A549 (cell line): Measurements from ENCODE around the gene UBE4A. TPM values are rescaled to one million over a fixed set of nuclear protein-coding genes. Genes with fewer than 3 reads are reported as not detected.

Experiments
- ATAC-seq, 2 experiments: fragments of 200-7000 bp in 1 of 2; fragments of >200 bp in 1 of 2; cut with Nextera tagmentation in 1 of 2; cut with Tn5 transposase in 1 of 2; 3 replicates each; pipeline versions ENCODE4 v1.8.0 to v1.9.1; 2018 to 2020; ENCODE audit warnings: mild to moderate bottlenecking in 1 of 2, moderate library complexity in 1 of 2
- CTCF ChIA-PET: fragments of 300-600 bp; sonication (Branson Sonifier 250); formaldehyde crosslinking; extraction: SDS; loops from one replicate; lab custom pipeline; 2021; ENCODE audit warnings: antibody characterized with exemption, inconsistent platforms; lab: Yijun Ruan, JAX
- POLR2A ChIA-PET: fragments of 350-600 bp; formaldehyde crosslinking; extraction: SDS; loops from one replicate; lab custom pipeline; 2021; ENCODE audit warnings: antibody characterized with exemption, inconsistent platforms; lab: Yijun Ruan, JAX
- DNase-seq, 2 experiments: peaks; one replicate each; pipeline versions ENCODE4 v3.0.0 to v3.0.0-alpha.2; 2011 to 2016; ENCODE audit warnings: low read depth in 1 of 2, low spot score in 1 of 2
- FAIRE-seq: peaks from 2 replicates; lab custom pipeline; 2011; peaks lifted over from hg19 to GRCh38; lab: Jason Lieb, UNC
- H3K27ac ChIP-seq, 2 experiments: fragments of >200 bp; sonication (Bioruptor Twin); formaldehyde crosslinking; 3 replicates each; pipeline ENCODE4 v1.5.1; 2016 to 2017
- H3K4me1 ChIP-seq: fragments of >200 bp; sonication (Bioruptor Twin); formaldehyde crosslinking; 3 replicates; pipeline ENCODE4 v1.6.1; 2016
- H3K4me2 ChIP-seq: fragments of >200 bp; sonication (Bioruptor Twin); formaldehyde crosslinking; 3 replicates; pipeline ENCODE4 v1.6.1; 2016
- H3K4me3 ChIP-seq: fragments of >200 bp; sonication (Bioruptor Twin); formaldehyde crosslinking; 3 replicates; pipeline ENCODE4 v1.5.1; 2016
- H3K9me3 ChIP-seq: fragments of >200 bp; sonication (Bioruptor Twin); formaldehyde crosslinking; 3 replicates; pipeline ENCODE4 v1.6.1; 2016
- BCL3 ChIP-seq: fragments of >200 bp; sonication (Bioruptor Twin); formaldehyde crosslinking; IDR thresholded peaks from 3 replicates; pipeline ENCODE4 v1.6.1; 2016
- CBX8 ChIP-seq: fragments of 200-600 bp; sonication (generic); IDR thresholded peaks from 2 replicates; pipeline ENCODE4 v1.6.1; 2016
- CHD4 ChIP-seq: fragments of 200-600 bp; sonication (generic); IDR thresholded peaks from 2 replicates; pipeline ENCODE4 v1.6.1; 2016; ENCODE audit warnings: antibody characterized with exemption, mild to moderate bottlenecking, borderline replicate concordance
- EHF ChIP-seq: fragments of 250-450 bp; sonication (Bioruptor Pico); IDR thresholded peaks from 2 replicates; pipeline ENCODE4 v1.5.0; 2020; ENCODE audit warnings: mild to moderate bottlenecking
- EHMT2 ChIP-seq: fragments of 200-600 bp; sonication (generic); IDR thresholded peaks from 2 replicates; pipeline ENCODE4 v1.6.1; 2016; ENCODE audit warnings: antibody characterized with exemption, low read depth, mild to moderate bottlenecking, moderate library complexity
- EP300 ChIP-seq, 2 experiments: fragments of >200 bp; sonication (Bioruptor Twin); formaldehyde crosslinking; IDR thresholded peaks; 2 replicates in 1 of 2; 3 replicates in 1 of 2; pipeline ENCODE4 v1.6.1; 2016 to 2017
- ESRRA ChIP-seq: fragments of 150-350 bp; IDR thresholded peaks from 2 replicates; pipeline ENCODE4 v1.6.1; 2014; ENCODE audit warnings: mild to moderate bottlenecking, low read length, borderline replicate concordance
- FOSB ChIP-seq: fragments of 250-450 bp; sonication (Bioruptor Pico); IDR thresholded peaks from 2 replicates; pipeline ENCODE4 v1.5.0; 2020; ENCODE audit warnings: mild to moderate bottlenecking, moderate library complexity
- FOSL2 ChIP-seq, 2 experiments: fragments of 450-650 bp in 1 of 2; fragments of >200 bp in 1 of 2; sonication (Bioruptor Twin) in 1 of 2; formaldehyde crosslinking; IDR thresholded peaks; 2 replicates each; pipeline versions ENCODE4 v1.5.0 to v1.6.1; 2016 to 2020; ENCODE audit warnings: mild to moderate bottlenecking in 1 of 2, moderate library complexity in 1 of 2
- GATA3 ChIP-seq: IDR thresholded peaks from 2 replicates; pipeline ENCODE4 v1.6.1; 2012; ENCODE audit warnings: borderline replicate concordance
- HEYL ChIP-seq: fragments of 250-450 bp; sonication (Bioruptor Pico); IDR thresholded peaks from 2 replicates; pipeline ENCODE4 v1.8.0; 2021; ENCODE audit warnings: mild to moderate bottlenecking, moderate library complexity
- HMGXB4 ChIP-seq: fragments of 250-450 bp; sonication (Bioruptor Pico); IDR thresholded peaks from 2 replicates; pipeline ENCODE4 v1.5.0; 2021; ENCODE audit warnings: mild to moderate bottlenecking, moderate library complexity, borderline replicate concordance
- HOXB5 ChIP-seq: fragments of 250-450 bp; sonication (Bioruptor Pico); IDR thresholded peaks from 2 replicates; pipeline ENCODE4 v1.5.0; 2020; ENCODE audit warnings: mild to moderate bottlenecking, moderate library complexity
- JUNB ChIP-seq: fragments of >200 bp; sonication (Bioruptor Twin); formaldehyde crosslinking; IDR thresholded peaks from 2 replicates; pipeline ENCODE4 v1.6.1; 2016
- KDM1A ChIP-seq: fragments of 200-600 bp; sonication (generic); IDR thresholded peaks from 2 replicates; pipeline ENCODE4 v1.6.1; 2016; ENCODE audit warnings: low read depth, mild to moderate bottlenecking
- KDM5A ChIP-seq: fragments of 200-600 bp; sonication (generic); IDR thresholded peaks from 2 replicates; pipeline ENCODE4 v1.6.1; 2016; ENCODE audit warnings: antibody characterized with exemption, mild to moderate bottlenecking
- MAZ ChIP-seq: fragments of 150-350 bp; IDR thresholded peaks from 2 replicates; pipeline ENCODE4 v1.6.1; 2014; ENCODE audit warnings: antibody characterized with exemption, low read depth, low read length, borderline replicate concordance
- NR3C1 ChIP-seq: fragments of >200 bp; sonication (Bioruptor Twin); formaldehyde crosslinking; IDR thresholded peaks from 3 replicates; pipeline ENCODE4 v1.6.1; 2017
- POLR2A ChIP-seq: IDR thresholded peaks from 2 replicates; pipeline ENCODE4 v1.6.1; 2012; ENCODE audit warnings: mild to moderate bottlenecking, low read length
- RARB ChIP-seq: fragments of 250-450 bp; sonication (Bioruptor Pico); IDR thresholded peaks from 2 replicates; pipeline ENCODE4 v1.8.0; 2021; ENCODE audit warnings: mild to moderate bottlenecking, moderate library complexity
- RCOR1 ChIP-seq: fragments of 150-350 bp; IDR thresholded peaks from 2 replicates; pipeline ENCODE4 v1.6.1; 2014; ENCODE audit warnings: antibody characterized with exemption, low read length, low read depth
- RNF2 ChIP-seq: fragments of 200-600 bp; sonication (generic); IDR thresholded peaks from 2 replicates; pipeline ENCODE4 v1.6.1; 2016; ENCODE audit warnings: low read depth, mild to moderate bottlenecking, antibody characterized with exemption, moderate library complexity, borderline replicate concordance
- WGBS: methylation state at CpG from one replicate; pipeline ENCODE4 v1.1.6; 2017; ENCODE audit errors: missing lambda C conversion rate; 5-methylcytosine and 5-hydroxymethylcytosine counted together
- polyA plus RNA-seq, 4 experiments: library from polyadenylated mRNA; depleted of rRNA in 3 of 4; stranded (reverse); fragments of >200 nt; fragmentation: RNase III in 1 of 4; extraction: RNeasy Plus Mini Kit Qiagen cat#74134 plus additional on column Dnase treatment in 1 of 4; gene quantifications; 2 replicates in 3 of 4; 3 replicates in 1 of 4; pipeline ENCODE4 v1.2.3, GENCODE V29; 2011 to 2017

Gene UBE4A
- polyA plus RNA-seq, 2 of the 4 experiments (the other 2 are of a cell fraction) = 11.4 to 18.9 TPM

GRCh38 chr11:118321386-118322082 is 37.9 kb upstream of the UBE4A start:
- no peaks in the 10 kb centered on the region for H3K9me3 ChIP-seq
- 58% methylated on average over 5 of the region's 5 CpGs for WGBS
- FAIRE-seq = no peak
- ChIA-PET POLR2A (no interaction called here), CTCF (no interaction called here)
- H3K4me2 ChIP-seq = no peak overlapping the region
- DNase-seq = no peak
- no peaks in the 10 kb centered on the region for H3K4me1 ChIP-seq
- ATAC-seq = no peak
- H3K27ac ChIP-seq = no peak overlapping the region
- no peak overlapping the region for H3K4me3 ChIP-seq
- TF ChIP-seq BCL3 = no peak
- TF ChIP-seq EHMT2 = no peak
- no peak for TF ChIP-seq RNF2
- no peak for TF ChIP-seq CBX8
- TF ChIP-seq KDM1A = no peak
- TF ChIP-seq FOSB (CRISPR knock-in tag) = no peak
- no peak for TF ChIP-seq NR3C1
- TF ChIP-seq EHF (CRISPR knock-in tag) = no peak
- no peak for TF ChIP-seq FOSL2 (IDR thresholded peaks at IDR 0.05)
- no peak for TF ChIP-seq FOSL2 (CRISPR knock-in tag; IDR thresholded peaks at IDR 0.05)
- TF ChIP-seq MAZ = no peak

DNA sequence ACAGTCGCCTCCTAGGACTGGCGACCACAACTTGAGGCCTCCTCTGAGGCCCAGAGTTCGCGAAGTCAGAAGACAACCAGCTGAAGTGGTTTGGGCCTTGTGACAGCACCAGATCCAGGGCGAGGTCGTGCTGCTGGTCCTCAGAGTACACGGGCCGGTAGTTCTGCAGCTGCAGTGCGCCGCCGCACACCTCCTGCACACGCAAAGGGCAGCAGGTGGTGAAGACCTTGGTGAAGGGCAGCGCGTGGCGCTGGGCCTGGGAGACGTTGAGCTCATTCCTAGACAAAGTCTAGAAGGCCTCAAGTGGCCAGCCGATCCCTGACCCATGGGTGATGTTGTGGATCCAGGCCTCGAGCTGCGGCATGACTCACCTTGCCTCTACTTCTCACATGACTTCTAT is 36.7 kb upstream of the UBE4A start:
- DNase-seq = no peak
- no peak overlapping the region for H3K4me2 ChIP-seq
- no peak overlapping the region for H3K27ac ChIP-seq
- ChIA-PET POLR2A (no interaction called here), CTCF (interaction anchor here (2.0 kb wide), 1 partner anchor 31 kb away, joined by 6 read pairs; no protein-coding TSS in a partner anchor)
- no peak for TF ChIP-seq ESRRA
- no peak for ATAC-seq
- H3K9me3 ChIP-seq = no peaks in the 10 kb centered on the region
- FAIRE-seq = no peak
- 79% methylated on average over 19 of the region's 19 CpGs for WGBS
- no peak overlapping the region for H3K4me3 ChIP-seq
- H3K4me1 ChIP-seq = no peaks in the 10 kb centered on the region

DNA sequence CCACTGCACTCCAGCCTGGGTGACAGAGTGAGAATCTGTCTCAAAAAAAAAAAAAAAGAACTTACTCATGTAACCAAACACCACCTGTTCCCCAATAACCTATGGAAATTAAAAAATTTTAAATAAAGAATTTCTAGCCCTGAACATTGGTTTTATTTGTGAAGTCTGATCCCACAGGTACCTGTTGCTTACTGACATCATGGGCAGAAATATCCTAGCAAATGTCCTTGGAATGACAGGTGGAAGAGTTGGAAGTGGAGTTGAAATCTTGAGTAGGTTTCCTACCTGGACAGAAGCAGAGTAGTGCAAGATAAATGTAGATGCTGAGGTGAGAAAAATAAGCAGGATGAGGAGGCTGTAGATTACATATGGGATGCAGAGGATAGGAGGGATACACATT is 34.1 kb upstream of the UBE4A start:
- TF ChIP-seq KDM5A (no peak), HEYL (CRISPR knock-in tag) (no peak), POLR2A (no peak)
- FAIRE-seq (no peak), DNase-seq (no peak), ATAC-seq (no peak)
- Histone ChIP-seq H3K4me3 (no peak overlapping the region), H3K9me3 (no peaks in the 10 kb centered on the region), H3K4me2 (no peak overlapping the region), H3K27ac (no peak overlapping the region), H3K4me1 (no peaks in the 10 kb centered on the region)
- ChIA-PET POLR2A (no interaction called here), CTCF (no interaction called here)

- CTCF ChIA-PET = no interaction called here
- H3K4me3 ChIP-seq = no peak overlapping the region
- FAIRE-seq (no peak), ATAC-seq (no peak), DNase-seq (no peak)
- no peaks in the 10 kb centered on the region for H3K4me1 ChIP-seq
- TF ChIP-seq RARB (CRISPR knock-in tag) (no peak), RCOR1 (no peak), EP300 (IDR thresholded peaks at IDR 0.05) (no peak), HOXB5 (CRISPR knock-in tag) (no peak), BCL3 (no peak), CHD4 (no peak), JUNB (no peak), HMGXB4 (CRISPR knock-in tag) (no peak), ESRRA (no peak), GATA3 (no peak)
- POLR2A ChIA-PET = no interaction called here
- no peak overlapping the region for H3K27ac ChIP-seq
- H3K9me3 ChIP-seq = no peaks in the 10 kb centered on the region
- no peak overlapping the region for H3K4me2 ChIP-seq
Measured at GRCh38 chr11:118328745-118329144, 30.7 kb upstream of the UBE4A start.
